Endothelial cell of umbilical vein (primary cell): ENCODE data around the gene FGFRL1. TPM values are rescaled to one million over a fixed set of nuclear protein-coding genes. Genes with fewer than 3 reads are reported as not detected.

Source experiments
- BruUV-seq: library from RNA; stranded (reverse); fragments of 400-500 nt; replicated peaks from 2 replicates; lab custom pipeline; 2021; lab: Mats Ljungman, UMichigan
- CTCF ChIA-PET: fragments of 300-600, 350-600 bp; sonication (Branson Sonifier 250); formaldehyde crosslinking; loops from one replicate; lab custom pipeline; 2021; ENCODE audit warnings: antibody characterized with exemption, inconsistent platforms; lab: Charles Lee
- POLR2A ChIA-PET: fragments of 300-600, 350-600 bp; sonication (Branson Sonifier 250); formaldehyde crosslinking; loops from one replicate; lab custom pipeline; 2021; ENCODE audit warnings: antibody characterized with exemption, inconsistent platforms; lab: Charles Lee
- DNase-seq: peaks from one replicate; pipeline ENCODE4 v3.0.0-alpha.2; 2011; ENCODE audit warnings: low read depth, low spot score
- FAIRE-seq: peaks from 2 replicates; lab custom pipeline; 2011; peaks lifted over from hg19 to GRCh38; lab: Jason Lieb, UNC
- H2AFZ ChIP-seq: 2 replicates; pipeline ENCODE4 v1.6.0; 2012; ENCODE audit warnings: low read depth, low read length, control low read depth, inconsistent platforms
- H3K27ac ChIP-seq: 2 replicates; pipeline ENCODE4 v1.5.1; 2011; ENCODE audit warnings: low read depth, mild to moderate bottlenecking, control low read depth, low read length, moderate library complexity; ENCODE audit not compliant: insufficient read depth
- H3K27me3 ChIP-seq, 2 experiments: 2 replicates each; pipeline versions ENCODE4 v1.6.0 to v1.6.1; 2011; ENCODE audit warnings: low read length in 2 of 2, mixed read lengths in 1 of 2; ENCODE audit not compliant: control insufficient read depth in 2 of 2, insufficient read depth in 2 of 2
- H3K36me3 ChIP-seq, 2 experiments: 2 replicates in 1 of 2; 3 replicates in 1 of 2; pipeline ENCODE4 v1.5.1; 2011; ENCODE audit warnings: low read length in 2 of 2, mild to moderate bottlenecking in 1 of 2, moderate library complexity in 1 of 2; ENCODE audit not compliant: control insufficient read depth in 2 of 2, insufficient read depth in 2 of 2; ENCODE audit errors: extremely low read depth in 1 of 2
- H3K4me1 ChIP-seq: 3 replicates; pipeline ENCODE4 v1.5.1; 2011; ENCODE audit warnings: mild to moderate bottlenecking, low read length; ENCODE audit not compliant: control insufficient read depth, insufficient read depth; ENCODE audit errors: extremely low read depth
- H3K4me2 ChIP-seq: 2 replicates; pipeline ENCODE4 v1.6.1; 2011; ENCODE audit warnings: low read length, control low read depth, mixed read lengths; ENCODE audit not compliant: insufficient read depth
- H3K4me3 ChIP-seq, 3 experiments: fragments of 200-600 bp in 1 of 3; sonication (generic), shearing (Covaris generic) in 1 of 3; replicated peaks in 1 of 3; 2 replicates each; pipeline ENCODE4 v1.5.1; 2011 to 2016; ENCODE audit warnings: control low read depth in 3 of 3, low read length in 3 of 3, mild to moderate bottlenecking in 2 of 3, inconsistent platforms in 1 of 3, low read depth in 1 of 3, moderate library complexity in 1 of 3; ENCODE audit not compliant: insufficient read depth in 1 of 3
- H3K79me2 ChIP-seq: 2 replicates; pipeline ENCODE4 v1.6.0; 2012; ENCODE audit warnings: low read length, inconsistent platforms; ENCODE audit not compliant: control insufficient read depth, insufficient read depth
- H3K9ac ChIP-seq: replicated peaks from 2 replicates; pipeline ENCODE3; 2011; ENCODE audit warnings: low read length, control low read depth; ENCODE audit not compliant: insufficient read depth; ENCODE audit errors: extremely low read depth
- H3K9me1 ChIP-seq: replicated peaks from 3 replicates; pipeline ENCODE4 v1.6.0; 2011; ENCODE audit warnings: mild to moderate bottlenecking, low read length; ENCODE audit not compliant: control insufficient read depth, insufficient read depth; ENCODE audit errors: extremely low read depth
- H3K9me3 ChIP-seq: replicated peaks from 2 replicates; pipeline ENCODE4 v1.5.1; 2012; ENCODE audit warnings: low read length, inconsistent platforms; ENCODE audit not compliant: control insufficient read depth, insufficient read depth
- H4K20me1 ChIP-seq: replicated peaks from 2 replicates; pipeline ENCODE3; 2011; ENCODE audit warnings: mild to moderate bottlenecking, low read length; ENCODE audit not compliant: control insufficient read depth, insufficient read depth; ENCODE audit errors: extremely low read depth
- EZH2 ChIP-seq: IDR thresholded peaks from 2 replicates; pipeline ENCODE4 v1.6.1; 2012; ENCODE audit warnings: borderline replicate concordance, low read depth, mild to moderate bottlenecking, moderate library complexity, low read length, inconsistent platforms; ENCODE audit not compliant: severe bottlenecking
- FOS ChIP-seq: IDR thresholded peaks from 2 replicates; pipeline ENCODE4 v1.6.1; 2011; ENCODE audit warnings: mild to moderate bottlenecking, low read length, moderate library complexity, borderline replicate concordance; ENCODE audit not compliant: insufficient read depth
- GATA2 ChIP-seq: IDR thresholded peaks from 2 replicates; pipeline ENCODE4 v1.7.0; 2011; ENCODE audit warnings: low read depth, mild to moderate bottlenecking, moderate library complexity, mixed read lengths, low read length; ENCODE audit not compliant: insufficient read length, insufficient read depth
- JUN ChIP-seq: IDR thresholded peaks from 2 replicates; pipeline ENCODE4 v1.6.1; 2011; ENCODE audit warnings: borderline replicate concordance, low read depth; ENCODE audit not compliant: insufficient read length, insufficient read depth
- MAX ChIP-seq: IDR thresholded peaks from 2 replicates; pipeline ENCODE4 v1.6.1; 2011; ENCODE audit not compliant: insufficient read depth, insufficient read length
- MYC ChIP-seq: IDR thresholded peaks from one replicate; pipeline ENCODE4 v1.6.1; 2011; ENCODE audit warnings: mild to moderate bottlenecking, low read depth, low read length
- POLR2A ChIP-seq: IDR thresholded peaks from 2 replicates; pipeline ENCODE4 v1.6.1; 2012; ENCODE audit warnings: low read depth, mild to moderate bottlenecking, control low read depth, low read length
- POLR2AphosphoS5 ChIP-seq: IDR thresholded peaks from 2 replicates; pipeline ENCODE4 v1.6.1; 2012; ENCODE audit warnings: low read depth, mild to moderate bottlenecking, control low read depth, low read length, moderate library complexity; ENCODE audit not compliant: insufficient read depth
- dilution Hi-C: fragments of 300-500 bp; cut with MboI; formaldehyde crosslinking; loops from one replicate; pipeline ENCODE4 v1.15.0; 2019; ENCODE audit warnings: low sequenced_read_pairs; ENCODE audit not compliant: extremely low pct_ligation_motif_present
- intact Hi-C: fragments of 100-400 bp; cut with micrococcal nuclease; formaldehyde crosslinking; loops from one replicate; pipeline ENCODE4 v1.10.0; 2022
- polyA plus RNA-seq, 4 experiments: library from polyadenylated mRNA; depleted of rRNA in 3 of 4; stranded (reverse) in 3 of 4; unstranded in 1 of 4; fragments of >200 nt; gene quantifications; 2 replicates each; pipeline versions ENCODE4 v1.2.1 to v1.2.3, GENCODE V29; 2011 to 2012; ENCODE audit warnings: missing spikeins in 1 of 4
- total RNA-seq: library from RNA; stranded (reverse); gene quantifications from 2 replicates; pipeline ENCODE4 v1.2.3, GENCODE V29; 2021
- TF ChIP-seq, protein P1 (sequence below), 2 donors: IDR thresholded peaks; 1 replicate in 1 of 2; 2 replicates in 1 of 2; pipeline ENCODE4 v1.5.1; 2011; ENCODE audit warnings: low read length in 2 of 2, mild to moderate bottlenecking in 2 of 2, moderate library complexity in 2 of 2, control low read depth in 1 of 2, inconsistent platforms in 1 of 2, low read depth in 1 of 2; ENCODE audit not compliant: insufficient read depth in 1 of 2; ENCODE audit errors: extremely low read depth in 1 of 2

The FGFRL1 gene
- total and polyA plus RNA-seq, 2 donors (not counting 3 experiments of a cell fraction or from before 2014, with no cell fraction given) = 33.3 to 74.6 TPM

DNA sequence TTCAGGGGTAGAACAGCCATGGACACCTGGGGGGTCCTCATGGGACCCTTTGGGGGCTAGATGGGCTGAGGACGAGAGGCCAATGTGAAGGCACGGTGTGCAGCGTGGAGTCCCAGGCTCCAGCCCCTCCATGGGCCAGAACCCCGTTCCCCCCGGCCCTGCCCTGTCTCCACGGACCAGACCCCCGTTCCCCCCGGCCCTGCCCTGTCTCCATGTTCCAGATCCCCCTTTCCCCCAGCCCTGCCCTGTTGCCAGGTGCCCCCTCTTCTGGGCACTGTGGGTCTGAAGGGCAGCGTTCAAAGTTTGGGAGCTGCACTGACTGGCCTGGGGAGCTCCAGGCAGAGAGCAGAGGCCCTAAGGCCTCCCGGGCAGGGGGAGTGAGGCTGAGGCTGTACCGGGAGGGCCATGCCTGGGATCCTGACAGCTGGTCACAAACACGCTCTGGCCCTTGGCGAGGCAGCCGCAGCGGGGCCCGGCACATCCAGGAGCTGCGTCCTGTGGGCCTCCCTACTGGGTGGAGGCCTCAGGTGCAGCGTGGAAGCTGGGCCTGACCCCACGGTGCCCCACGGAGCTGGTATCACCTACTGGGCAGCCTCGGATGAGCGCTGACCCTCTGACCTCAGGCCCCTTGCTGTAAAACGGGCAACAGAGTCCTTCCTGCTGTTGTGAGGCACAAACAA, 46.9 kb upstream of the FGFRL1 start:
- no peak overlapping the region for H2AFZ ChIP-seq
- H3K27ac ChIP-seq = no peak overlapping the region
- no peaks in the 10 kb centered on the region for H3K4me1 ChIP-seq
- no peak overlapping the region for H3K4me2 ChIP-seq
- DNase-seq (no peak), FAIRE-seq (no peak)
- BruUV-seq = no TSS peak
- no peaks in the 10 kb centered on the region for H3K9me1 ChIP-seq
- no peaks in the 10 kb centered on the region for H3K27me3 ChIP-seq
- CTCF ChIA-PET = no interaction called here
- H3K9ac ChIP-seq = no peak overlapping the region
- no peaks in the 10 kb centered on the region for H3K79me2 ChIP-seq
- POLR2A ChIA-PET = no interaction called here
- intact Hi-C loops (no loop called here), dilution Hi-C loops (no loop called here)
- H4K20me1 ChIP-seq = no peaks in the 10 kb centered on the region
- H3K9me3 ChIP-seq = no peaks in the 10 kb centered on the region
- TF ChIP-seq EZH2 (no peak), MYC (no peak), MAX (no peak), POLR2A (no peak), GATA2 (no peak), POLR2AphosphoS5 (no peak), JUN (no peak), FOS (no peak)
- TF ChIP-seq, protein P1, sequence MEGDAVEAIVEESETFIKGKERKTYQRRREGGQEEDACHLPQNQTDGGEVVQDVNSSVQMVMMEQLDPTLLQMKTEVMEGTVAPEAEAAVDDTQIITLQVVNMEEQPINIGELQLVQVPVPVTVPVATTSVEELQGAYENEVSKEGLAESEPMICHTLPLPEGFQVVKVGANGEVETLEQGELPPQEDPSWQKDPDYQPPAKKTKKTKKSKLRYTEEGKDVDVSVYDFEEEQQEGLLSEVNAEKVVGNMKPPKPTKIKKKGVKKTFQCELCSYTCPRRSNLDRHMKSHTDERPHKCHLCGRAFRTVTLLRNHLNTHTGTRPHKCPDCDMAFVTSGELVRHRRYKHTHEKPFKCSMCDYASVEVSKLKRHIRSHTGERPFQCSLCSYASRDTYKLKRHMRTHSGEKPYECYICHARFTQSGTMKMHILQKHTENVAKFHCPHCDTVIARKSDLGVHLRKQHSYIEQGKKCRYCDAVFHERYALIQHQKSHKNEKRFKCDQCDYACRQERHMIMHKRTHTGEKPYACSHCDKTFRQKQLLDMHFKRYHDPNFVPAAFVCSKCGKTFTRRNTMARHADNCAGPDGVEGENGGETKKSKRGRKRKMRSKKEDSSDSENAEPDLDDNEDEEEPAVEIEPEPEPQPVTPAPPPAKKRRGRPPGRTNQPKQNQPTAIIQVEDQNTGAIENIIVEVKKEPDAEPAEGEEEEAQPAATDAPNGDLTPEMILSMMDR (IDR thresholded peaks at IDR 0.05; ENCODE audit: extremely low read depth in 1 of 2, insufficient read depth in 1 of 2, low read depth in 1 of 2, low read length in 2 of 2) = no peak
- peaks cover 0 to 26% of the 10 kb centered on the region in 2 experiments for H3K36me3 ChIP-seq
- no peak overlapping the region for H3K4me3 ChIP-seq
